ENCODE data around the gene TEX54. TPM values are rescaled to one million over a fixed set of nuclear protein-coding genes. Genes with fewer than 3 reads are reported as not detected.
A peak's percentile ranks its signal among the peaks of the same experiment; 100 is the strongest.

Gene TEX54
- total and polyA plus RNA-seq, 2 of the 13 experiments (the other 11 are each of a cell fraction or from before 2014, with no cell fraction given), result not detected

DNA sequence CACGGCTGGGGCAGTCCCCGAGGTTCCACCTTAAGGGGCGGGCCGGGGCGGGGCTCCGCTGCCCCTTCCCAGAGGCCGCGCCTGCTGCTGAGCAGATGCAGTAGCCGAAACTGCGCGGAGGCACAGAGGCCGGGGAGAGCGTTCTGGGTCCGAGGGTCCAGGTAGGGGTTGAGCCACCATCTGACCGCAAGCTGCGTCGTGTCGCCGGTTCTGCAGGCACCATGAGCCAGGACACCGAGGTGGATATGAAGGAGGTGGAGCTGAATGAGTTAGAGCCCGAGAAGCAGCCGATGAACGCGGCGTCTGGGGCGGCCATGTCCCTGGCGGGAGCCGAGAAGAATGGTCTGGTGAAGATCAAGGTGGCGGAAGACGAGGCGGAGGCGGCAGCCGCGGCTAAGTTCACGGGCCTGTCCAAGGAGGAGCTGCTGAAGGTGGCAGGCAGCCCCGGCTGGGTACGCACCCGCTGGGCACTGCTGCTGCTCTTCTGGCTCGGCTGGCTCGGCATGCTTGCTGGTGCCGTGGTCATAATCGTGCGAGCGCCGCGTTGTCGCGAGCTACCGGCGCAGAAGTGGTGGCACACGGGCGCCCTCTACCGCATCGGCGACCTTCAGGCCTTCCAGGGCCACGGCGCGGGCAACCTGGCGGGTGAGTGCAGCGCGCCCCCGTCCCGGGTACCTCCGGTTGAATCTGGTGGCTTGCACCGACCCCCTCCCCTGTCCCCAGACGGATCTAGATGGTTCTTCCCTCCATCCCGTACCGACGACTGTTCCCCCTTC, 48.4 kb upstream of the TEX54 start, which contains the start of gene SLC3A2 (continued):
- peak; percentile 80 for TF ChIP-seq NFKB2 (CRISPR knock-in tag; IDR thresholded peaks at IDR 0.05; ENCODE audit: borderline replicate concordance)
- peak; percentile 57; the same call in 1 of the 2 replicates for TF ChIP-seq ZFP41 (CRISPR knock-in tag; IDR thresholded peaks at IDR 0.05; ENCODE audit: borderline replicate concordance)
- peak; percentile 75 for TF ChIP-seq SALL1 (CRISPR knock-in tag; IDR thresholded peaks at IDR 0.05)
- TF ChIP-seq REPIN1 (CRISPR knock-in tag; IDR thresholded peaks at IDR 0.05; ENCODE audit: borderline replicate concordance, low read depth), result peak; percentile 88
- TF ChIP-seq KDM4B (CRISPR knock-in tag; IDR thresholded peaks at IDR 0.05), result peak; percentile 25; the same call in 1 of the 2 replicates
- TF ChIP-seq ZNF883 (CRISPR knock-in tag; IDR thresholded peaks at IDR 0.05; ENCODE audit: not compliant biosample characterization), result peak; percentile 79
- 0 out of 2 replicates have a peak, but pooled peaks have one; percentile 23 for TF ChIP-seq ZNF256 (CRISPR knock-in tag; conservative IDR thresholded peaks at IDR 0.05)
- TF ChIP-seq, protein P1, sequence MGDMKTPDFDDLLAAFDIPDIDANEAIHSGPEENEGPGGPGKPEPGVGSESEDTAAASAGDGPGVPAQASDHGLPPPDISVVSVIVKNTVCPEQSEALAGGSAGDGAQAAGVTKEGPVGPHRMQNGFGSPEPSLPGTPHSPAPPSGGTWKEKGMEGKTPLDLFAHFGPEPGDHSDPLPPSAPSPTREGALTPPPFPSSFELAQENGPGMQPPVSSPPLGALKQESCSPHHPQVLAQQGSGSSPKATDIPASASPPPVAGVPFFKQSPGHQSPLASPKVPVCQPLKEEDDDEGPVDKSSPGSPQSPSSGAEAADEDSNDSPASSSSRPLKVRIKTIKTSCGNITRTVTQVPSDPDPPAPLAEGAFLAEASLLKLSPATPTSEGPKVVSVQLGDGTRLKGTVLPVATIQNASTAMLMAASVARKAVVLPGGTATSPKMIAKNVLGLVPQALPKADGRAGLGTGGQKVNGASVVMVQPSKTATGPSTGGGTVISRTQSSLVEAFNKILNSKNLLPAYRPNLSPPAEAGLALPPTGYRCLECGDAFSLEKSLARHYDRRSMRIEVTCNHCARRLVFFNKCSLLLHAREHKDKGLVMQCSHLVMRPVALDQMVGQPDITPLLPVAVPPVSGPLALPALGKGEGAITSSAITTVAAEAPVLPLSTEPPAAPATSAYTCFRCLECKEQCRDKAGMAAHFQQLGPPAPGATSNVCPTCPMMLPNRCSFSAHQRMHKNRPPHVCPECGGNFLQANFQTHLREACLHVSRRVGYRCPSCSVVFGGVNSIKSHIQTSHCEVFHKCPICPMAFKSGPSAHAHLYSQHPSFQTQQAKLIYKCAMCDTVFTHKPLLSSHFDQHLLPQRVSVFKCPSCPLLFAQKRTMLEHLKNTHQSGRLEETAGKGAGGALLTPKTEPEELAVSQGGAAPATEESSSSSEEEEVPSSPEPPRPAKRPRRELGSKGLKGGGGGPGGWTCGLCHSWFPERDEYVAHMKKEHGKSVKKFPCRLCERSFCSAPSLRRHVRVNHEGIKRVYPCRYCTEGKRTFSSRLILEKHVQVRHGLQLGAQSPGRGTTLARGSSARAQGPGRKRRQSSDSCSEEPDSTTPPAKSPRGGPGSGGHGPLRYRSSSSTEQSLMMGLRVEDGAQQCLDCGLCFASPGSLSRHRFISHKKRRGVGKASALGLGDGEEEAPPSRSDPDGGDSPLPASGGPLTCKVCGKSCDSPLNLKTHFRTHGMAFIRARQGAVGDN (CRISPR knock-in tag; IDR thresholded peaks at IDR 0.05), result peak; percentile 96
- peak; percentile 37; the same call in 1 of the 2 replicates for TF ChIP-seq HNF4G (IDR thresholded peaks at IDR 0.05; ENCODE audit: borderline replicate concordance, low read depth, low read length)
- 0 out of 2 replicates have a peak, but pooled peaks have one; percentile 8 for TF ChIP-seq HNF4G (CRISPR knock-in tag; IDR thresholded peaks at IDR 0.05; ENCODE audit: borderline replicate concordance, low read depth)
- peak; percentile 94; the same call in 1 of the 2 replicates for TF ChIP-seq EEA1 (CRISPR knock-in tag; IDR thresholded peaks at IDR 0.05; ENCODE audit: borderline replicate concordance)
- peak; percentile 58; the same call in 1 of the 2 replicates for TF ChIP-seq ZNF343 (CRISPR knock-in tag; IDR thresholded peaks at IDR 0.05)
- TF ChIP-seq NCOA2 (CRISPR knock-in tag; IDR thresholded peaks at IDR 0.05), result peak; percentile 38; the same call in 1 of the 2 replicates
- TF ChIP-seq AKAP8 (CRISPR knock-in tag; IDR thresholded peaks at IDR 0.05), result peak; percentile 93
- TF ChIP-seq ZFP90 (CRISPR knock-in tag; IDR thresholded peaks at IDR 0.05; ENCODE audit: borderline replicate concordance), result peak; percentile 42; the same call in 1 of the 2 replicates
- TF ChIP-seq, protein P2, sequence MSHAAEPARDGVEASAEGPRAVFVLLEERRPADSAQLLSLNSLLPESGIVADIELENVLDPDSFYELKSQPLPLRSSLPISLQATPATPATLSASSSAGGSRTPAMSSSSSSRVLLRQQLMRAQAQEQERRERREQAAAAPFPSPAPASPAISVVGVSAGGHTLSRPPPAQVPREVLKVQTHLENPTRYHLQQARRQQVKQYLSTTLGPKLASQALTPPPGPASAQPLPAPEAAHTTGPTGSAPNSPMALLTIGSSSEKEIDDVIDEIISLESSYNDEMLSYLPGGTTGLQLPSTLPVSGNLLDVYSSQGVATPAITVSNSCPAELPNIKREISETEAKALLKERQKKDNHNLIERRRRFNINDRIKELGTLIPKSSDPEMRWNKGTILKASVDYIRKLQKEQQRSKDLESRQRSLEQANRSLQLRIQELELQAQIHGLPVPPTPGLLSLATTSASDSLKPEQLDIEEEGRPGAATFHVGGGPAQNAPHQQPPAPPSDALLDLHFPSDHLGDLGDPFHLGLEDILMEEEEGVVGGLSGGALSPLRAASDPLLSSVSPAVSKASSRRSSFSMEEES (CRISPR knock-in tag; IDR thresholded peaks at IDR 0.05), result 0 out of 2 replicates have a peak, but pooled peaks have one; percentile 25
- peak; percentile 47 for TF ChIP-seq TARDBP (CRISPR knock-in tag; IDR thresholded peaks at IDR 0.05)
- TF ChIP-seq MYC (CRISPR knock-in tag; IDR thresholded peaks at IDR 0.05; ENCODE audit: borderline replicate concordance), result peak; percentile 88
- no peak; the same call in 1 of the 2 replicates for TF ChIP-seq ZNF180 (CRISPR knock-in tag; IDR thresholded peaks at IDR 0.05; ENCODE audit: borderline replicate concordance, low read depth)
- TF ChIP-seq, protein P3, sequence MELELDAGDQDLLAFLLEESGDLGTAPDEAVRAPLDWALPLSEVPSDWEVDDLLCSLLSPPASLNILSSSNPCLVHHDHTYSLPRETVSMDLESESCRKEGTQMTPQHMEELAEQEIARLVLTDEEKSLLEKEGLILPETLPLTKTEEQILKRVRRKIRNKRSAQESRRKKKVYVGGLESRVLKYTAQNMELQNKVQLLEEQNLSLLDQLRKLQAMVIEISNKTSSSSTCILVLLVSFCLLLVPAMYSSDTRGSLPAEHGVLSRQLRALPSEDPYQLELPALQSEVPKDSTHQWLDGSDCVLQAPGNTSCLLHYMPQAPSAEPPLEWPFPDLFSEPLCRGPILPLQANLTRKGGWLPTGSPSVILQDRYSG (CRISPR knock-in tag; IDR thresholded peaks at IDR 0.05), result 0 out of 2 replicates have a peak, but pooled peaks have one; percentile 21
- TF ChIP-seq TOE1 (CRISPR knock-in tag; IDR thresholded peaks at IDR 0.05), result no peak
- TF ChIP-seq ZNF547 (CRISPR knock-in tag; IDR thresholded peaks at IDR 0.05), result peak; percentile 90
- no peak for TF ChIP-seq ZNF775 (CRISPR knock-in tag; IDR thresholded peaks at IDR 0.05; ENCODE audit: borderline replicate concordance)
